ENCODE results near the gene ANKHD1. TPM values are rescaled to one million over a fixed set of nuclear protein-coding genes. Genes with fewer than 3 reads are reported as not detected.

Gene ANKHD1
- total RNA-seq, 2 donors from 2014 or later, result 85.6 to 95.9 TPM

GRCh38 chr5:140563596-140563995 is 162.0 kb downstream of the ANKHD1 start:
- 87% methylated on average over 8 of the region's 8 CpGs; no CpG with 5 or more reads in 1 of the 2 experiments for WGBS, 2 experiments (ENCODE audit: insufficient coverage in 1 of 2, insufficient read length in 1 of 2)
- H3K4me1 Mint-ChIP-seq, result peaks cover 17% of the 10 kb centered on the region
- no peak for TF ChIP-seq CTCF (conservative IDR thresholded peaks at IDR 0.05)
- H3K4me1 ChIP-seq (ENCODE audit: control insufficient read depth, insufficient read depth, low read length), result peaks cover 14% of the 10 kb centered on the region
- H3K36me3 ChIP-seq (ENCODE audit: control insufficient read depth, insufficient read depth, low read length), result peaks cover 31% of the 10 kb centered on the region
- H3K27me3 Mint-ChIP-seq (ENCODE audit: insufficient read depth), result no peaks in the 10 kb centered on the region
- no peak overlapping the region for H3K27ac ChIP-seq (ENCODE audit: low read depth, low read length)
- H3K9me3 Mint-ChIP-seq, result no peaks in the 10 kb centered on the region
- peak overlapping the region; percentile 93 for H3K4me3 ChIP-seq (ENCODE audit: low read length)
- H3K27ac Mint-ChIP-seq, result peak overlapping the region; percentile 89
- H3K27me3 ChIP-seq (ENCODE audit: control insufficient read depth, insufficient read depth, low read length, poor library complexity, severe bottlenecking), result no peaks in the 10 kb centered on the region
- DNase-seq, result no peak
- peak overlapping the region; percentile 99 for H3K4me3 Mint-ChIP-seq
- H3K9me3 ChIP-seq (ENCODE audit: control insufficient read depth, low read length), result no peaks in the 10 kb centered on the region
- H3K9ac ChIP-seq (ENCODE audit: extremely low read depth, low read length, poor library complexity, severe bottlenecking), result peak overlapping the region; percentile 84
- H3K36me3 Mint-ChIP-seq (ENCODE audit: low read depth), result peaks cover 26% of the 10 kb centered on the region

- Mint-ChIP-seq H3K27ac (peak within 1 kb of the TSS; percentile 89), H3K9me3 (no peaks in the 10 kb centered on the region), H3K27me3 (ENCODE audit: insufficient read depth) (no peaks in the 10 kb centered on the region), H3K36me3 (ENCODE audit: low read depth) (peaks cover 20% of the 10 kb centered on the region), H3K4me3 (peak within 1 kb of the TSS; percentile 99), H3K4me1 (peaks cover 17% of the 10 kb centered on the region)
- peak; percentile 97 for DNase-seq
- WGBS, 2 experiments (ENCODE audit: insufficient coverage in 1 of 2, insufficient read length in 1 of 2), result 0 to 1% methylated on average over 37 to 74 of the region's 74 CpGs
- Histone ChIP-seq H3K36me3 (ENCODE audit: control insufficient read depth, insufficient read depth, low read length) (peaks cover 34% of the 10 kb centered on the region), H3K4me3 (ENCODE audit: low read length) (peak within 1 kb of the TSS; percentile 93), H3K27me3 (ENCODE audit: control insufficient read depth, insufficient read depth, low read length, poor library complexity, severe bottlenecking) (no peaks in the 10 kb centered on the region), H3K4me1 (ENCODE audit: control insufficient read depth, insufficient read depth, low read length) (peaks cover 14% of the 10 kb centered on the region), H3K9me3 (ENCODE audit: control insufficient read depth, low read length) (no peaks in the 10 kb centered on the region), H3K9ac (ENCODE audit: extremely low read depth, low read length, poor library complexity, severe bottlenecking) (peak within 1 kb of the TSS; percentile 84), H3K27ac (ENCODE audit: low read depth, low read length) (peak within 1 kb of the TSS; percentile 93)
- TF ChIP-seq CTCF (conservative IDR thresholded peaks at IDR 0.05), result no peak
These were observed 162.8 kb downstream of the ANKHD1 start, which contains the start of the genes APBB3 and SLC35A4 for GRCh38 chr5:140564196-140565023. APBB3 (minus strand) TSS chr5:140564598; CDS start chr5:140564245, 353 bp downstream. SLC35A4 (plus strand) TSS chr5:140564828; CDS start chr5:140567170, 2,342 bp downstream.

GRCh38 chr5:140565024-140565779 is 163.6 kb downstream of the ANKHD1 start:
- TF ChIP-seq CTCF (conservative IDR thresholded peaks at IDR 0.05), result no peak
- DNase-seq, result no peak
- Histone ChIP-seq H3K9me3 (ENCODE audit: control insufficient read depth, low read length) (no peaks in the 10 kb centered on the region), H3K27me3 (ENCODE audit: control insufficient read depth, insufficient read depth, low read length, poor library complexity, severe bottlenecking) (no peaks in the 10 kb centered on the region), H3K4me1 (ENCODE audit: control insufficient read depth, insufficient read depth, low read length) (peaks cover 14% of the 10 kb centered on the region), H3K9ac (ENCODE audit: extremely low read depth, low read length, poor library complexity, severe bottlenecking) (peak overlapping the region; percentile 84), H3K27ac (ENCODE audit: low read depth, low read length) (no peak overlapping the region), H3K36me3 (ENCODE audit: control insufficient read depth, insufficient read depth, low read length) (peaks cover 34% of the 10 kb centered on the region), H3K4me3 (ENCODE audit: low read length) (peak overlapping the region; percentile 93)
- Mint-ChIP-seq H3K4me3 (peak overlapping the region; percentile 99), H3K9me3 (no peaks in the 10 kb centered on the region), H3K27me3 (ENCODE audit: insufficient read depth) (no peaks in the 10 kb centered on the region), H3K36me3 (ENCODE audit: low read depth) (peaks cover 20% of the 10 kb centered on the region), H3K27ac (peak overlapping the region; percentile 89), H3K4me1 (peaks cover 17% of the 10 kb centered on the region)
- 6 to 18% methylated on average over 5 to 13 of the region's 13 CpGs for WGBS, 2 experiments (ENCODE audit: insufficient coverage in 1 of 2, insufficient read length in 1 of 2)

Measured in endodermal cell (in vitro differentiated cells).